Left lung (tissue), 14 donors: ENCODE measurements around the gene ADAMTS15. TPM values are rescaled to one million over a fixed set of nuclear protein-coding genes. Genes with fewer than 3 reads are reported as not detected.

ENCODE experiments used
- ATAC-seq: fragments of 200-7000 bp; cut with Tn5 transposase; one replicate; pipeline ENCODE4 v1.9.1; 2020; ENCODE audit warnings: moderate library complexity
- DNase-seq, 4 donors: peaks; one replicate each; pipeline ENCODE4 v3.0.0-alpha.2; 2013 to 2020
- H3K27ac ChIP-seq, 2 donors: fragments of 200-600 bp; sonication (generic) in 1 of 2; one replicate each; pipeline versions ENCODE4 v1.5.0 to v1.8.0; 2020 to 2021
- H3K27me3 ChIP-seq, 2 donors: fragments of 200-600 bp; sonication (generic) in 1 of 2; one replicate each; pipeline versions ENCODE4 v1.5.0 to v1.8.0; 2020 to 2021
- H3K36me3 ChIP-seq, 2 donors: fragments of 200-600 bp; sonication (generic) in 1 of 2; one replicate each; pipeline versions ENCODE4 v1.5.0 to v1.8.0; 2020 to 2021
- H3K4me1 ChIP-seq, 2 donors: fragments of 200-600 bp; one replicate each; pipeline ENCODE4 v1.8.0; 2021
- H3K4me3 ChIP-seq, 2 donors: fragments of 200-600 bp; sonication (generic) in 1 of 2; one replicate each; pipeline versions ENCODE4 v1.5.0 to v1.8.0; 2020 to 2021; ENCODE audit warnings: mild to moderate bottlenecking in 1 of 2
- H3K9me3 ChIP-seq, 2 donors: fragments of 200-600 bp; sonication (generic) in 1 of 2; one replicate each; pipeline versions ENCODE4 v1.5.0 to v1.8.0; 2020 to 2021
- CTCF ChIP-seq, 2 donors: fragments of 200-600 bp; sonication (generic) in 1 of 2; IDR thresholded peaks; one replicate each; pipeline versions ENCODE4 v1.5.0 to v1.8.0; 2021; ENCODE audit warnings: antibody characterized with exemption in 2 of 2
- intact Hi-C, 2 donors: fragments of 100-400 bp; cut with DNase I; formaldehyde crosslinking; loops; one replicate each; pipeline versions ENCODE4 v1.11.2 to v1.14.2; 2022
- long read RNA-seq, 12 donors: library from polyadenylated mRNA in 2 of 12; unstranded in 2 of 12; transcript quantifications; one replicate each; pipeline ENCODE4 v2.0.0 and lab custom pipeline, GENCODE V29; 2019 to 2026
- polyA plus RNA-seq, 6 donors: library from polyadenylated mRNA; unstranded; fragments of 120-200 nt; gene quantifications; one replicate each; pipeline ENCODE4 v1.2.1, GENCODE V29; 2013; ENCODE audit not compliant: insufficient read length in 6 of 6
- total RNA-seq, 2 donors: library from RNA; stranded (reverse); fragmentation: NEBNext Ultra II Directional; extraction: Animal tissue kit (Norgen Biotek cat#: 25700); gene quantifications; one replicate each; pipeline ENCODE4 v1.2.1, GENCODE V29; 2021
- donor health status: DM: no; HTN: yes; CAD: no.
- donor health status: DM: no; HTN: no; CAD: no.

ADAMTS15 gene, protein sequence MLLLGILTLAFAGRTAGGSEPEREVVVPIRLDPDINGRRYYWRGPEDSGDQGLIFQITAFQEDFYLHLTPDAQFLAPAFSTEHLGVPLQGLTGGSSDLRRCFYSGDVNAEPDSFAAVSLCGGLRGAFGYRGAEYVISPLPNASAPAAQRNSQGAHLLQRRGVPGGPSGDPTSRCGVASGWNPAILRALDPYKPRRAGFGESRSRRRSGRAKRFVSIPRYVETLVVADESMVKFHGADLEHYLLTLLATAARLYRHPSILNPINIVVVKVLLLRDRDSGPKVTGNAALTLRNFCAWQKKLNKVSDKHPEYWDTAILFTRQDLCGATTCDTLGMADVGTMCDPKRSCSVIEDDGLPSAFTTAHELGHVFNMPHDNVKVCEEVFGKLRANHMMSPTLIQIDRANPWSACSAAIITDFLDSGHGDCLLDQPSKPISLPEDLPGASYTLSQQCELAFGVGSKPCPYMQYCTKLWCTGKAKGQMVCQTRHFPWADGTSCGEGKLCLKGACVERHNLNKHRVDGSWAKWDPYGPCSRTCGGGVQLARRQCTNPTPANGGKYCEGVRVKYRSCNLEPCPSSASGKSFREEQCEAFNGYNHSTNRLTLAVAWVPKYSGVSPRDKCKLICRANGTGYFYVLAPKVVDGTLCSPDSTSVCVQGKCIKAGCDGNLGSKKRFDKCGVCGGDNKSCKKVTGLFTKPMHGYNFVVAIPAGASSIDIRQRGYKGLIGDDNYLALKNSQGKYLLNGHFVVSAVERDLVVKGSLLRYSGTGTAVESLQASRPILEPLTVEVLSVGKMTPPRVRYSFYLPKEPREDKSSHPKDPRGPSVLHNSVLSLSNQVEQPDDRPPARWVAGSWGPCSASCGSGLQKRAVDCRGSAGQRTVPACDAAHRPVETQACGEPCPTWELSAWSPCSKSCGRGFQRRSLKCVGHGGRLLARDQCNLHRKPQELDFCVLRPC
- 10 to 100 TPM; 11.8 to 13.5 TPM for total RNA-seq
- 10 to 100 TPM; 31.7 to 49.6 (median 43.2) TPM for polyA plus RNA-seq
- long read RNA-seq, donor 1, full-length matches to known transcripts, result 4 of 18 reads
- long read RNA-seq, donor 1, partial matches to known transcripts, result 14 of 18 reads
- long read RNA-seq, donor 1, other reads (novel, unspliced or antisense), result 0 of 18 reads
- long read RNA-seq, donor 2, partial matches to known transcripts, result 21 of 21 reads
- long read RNA-seq, donor 2, other reads (novel, unspliced or antisense), result 0 of 21 reads
- long read RNA-seq, donor 3, full-length matches to known transcripts, result 2 of 10 reads
- long read RNA-seq, donor 3, partial matches to known transcripts, result 8 of 10 reads
- long read RNA-seq, donor 3, other reads (novel, unspliced or antisense), result 0 of 10 reads
- long read RNA-seq, donor 4, result 0 reads
- long read RNA-seq, donor 5, full-length matches to known transcripts, result 5 of 21 reads
- long read RNA-seq, donor 5, partial matches to known transcripts, result 16 of 21 reads
- long read RNA-seq, donor 5, other reads (novel, unspliced or antisense), result 0 of 21 reads
- long read RNA-seq, donor 6, full-length matches to known transcripts, result 3 of 12 reads
- long read RNA-seq, donor 6, partial matches to known transcripts, result 9 of 12 reads
- long read RNA-seq, donor 6, other reads (novel, unspliced or antisense), result 0 of 12 reads
- long read RNA-seq, donor 7, full-length matches to known transcripts, result 2 of 2 reads
- long read RNA-seq, donor 7, partial matches to known transcripts, result 0 of 2 reads
- long read RNA-seq, donor 7, other reads (novel, unspliced or antisense), result 0 of 2 reads
- long read RNA-seq, donor 8, full-length matches to known transcripts, result 6 of 33 reads
- long read RNA-seq, donor 8, partial matches to known transcripts, result 27 of 33 reads
- long read RNA-seq, donor 8, other reads (novel, unspliced or antisense), result 0 of 33 reads
- long read RNA-seq, donor 9, result 0 reads
- long read RNA-seq, donor 10, partial matches to known transcripts, result 1 of 1 reads
- long read RNA-seq, donor 10, other reads (novel, unspliced or antisense), result 0 of 1 reads
- long read RNA-seq, donor 11, full-length matches to known transcripts, result 1 of 1 reads
- long read RNA-seq, donor 11, partial matches to known transcripts, result 0 of 1 reads
- long read RNA-seq, donor 11, other reads (novel, unspliced or antisense), result 0 of 1 reads
- long read RNA-seq, donor 12, full-length matches to known transcripts, result 3 of 24 reads
- long read RNA-seq, donor 12, partial matches to known transcripts, result 21 of 24 reads
- long read RNA-seq, donor 12, other reads (novel, unspliced or antisense), result 0 of 24 reads

- DNase-seq, result peak; percentile 89 to 97 (median 92)
Observed at GRCh38 chr11:130448416-130449309, at the start of gene ADAMTS15. TSS of gene ADAMTS15 (plus strand) at chr11:130448645. CDS start at chr11:130448974, 329 bp downstream.

GRCh38 chr11:130399196-130399595 lies 49.2 kb upstream of the ADAMTS15 start:
- Histone ChIP-seq H3K4me3 (no peak overlapping the region), H3K27ac (no peak overlapping the region), H3K9me3 (no peaks in the 10 kb centered on the region), H3K4me1 (peaks cover 6 to 19% of the 10 kb centered on the region in 2 donors), H3K36me3 (no peaks in the 10 kb centered on the region), H3K27me3 (peaks cover 0 to 9% of the 10 kb centered on the region in 2 donors)
- no peak for DNase-seq
- intact Hi-C loops, result no loop called here
- ATAC-seq, result no peak
- TF ChIP-seq CTCF (IDR thresholded peaks at IDR 0.05), result no peak

More at GRCh38 chr11:130448416-130449309, at the start of gene ADAMTS15:
- no peak for TF ChIP-seq CTCF (IDR thresholded peaks at IDR 0.05)
- Histone ChIP-seq H3K4me3 (peak within 1 kb of the TSS; percentile 45 to 80), H3K36me3 (no peaks in the 10 kb centered on the region), H3K27ac (peak within 1 kb of the TSS; percentile 11 to 19), H3K9me3 (no peaks in the 10 kb centered on the region), H3K27me3 (peaks cover 15 to 54% of the 10 kb centered on the region in 2 donors), H3K4me1 (peaks cover 0 to 9% of the 10 kb centered on the region in 2 donors)
- intact Hi-C loops, result no loop called here
- peak; percentile 95 for ATAC-seq

GRCh38 chr11:130400781-130401483 lies 47.5 kb upstream of the ADAMTS15 start:
- Histone ChIP-seq H3K36me3 (no peaks in the 10 kb centered on the region), H3K4me1 (peaks cover 6 to 19% of the 10 kb centered on the region in 2 donors), H3K9me3 (no peaks in the 10 kb centered on the region), H3K27me3 (peaks cover 0 to 9% of the 10 kb centered on the region in 2 donors), H3K27ac (peak overlapping the region in 1 of 2 donors; percentile 18), H3K4me3 (no peak overlapping the region)
- no peak for TF ChIP-seq CTCF (IDR thresholded peaks at IDR 0.05)
- intact Hi-C loops, result no loop called here
- DNase-seq, result no peak
- ATAC-seq, result no peak
